H9 (cell line): ENCODE data around the gene KCND2. TPM values are rescaled to one million over a fixed set of nuclear protein-coding genes. Genes with fewer than 3 reads are reported as not detected.

Experiments used
- DNase-seq: peaks from one replicate; pipeline ENCODE4 v3.0.0-alpha.2; 2017
- H2AFZ ChIP-seq: one replicate; pipeline ENCODE4 v1.6.1; 2013; ENCODE audit warnings: mild to moderate bottlenecking, low read length, control low read depth, moderate library complexity
- H2AK5ac ChIP-seq: 2 replicates; pipeline ENCODE4 v1.6.1; 2013; ENCODE audit warnings: low read length, control low read depth, mixed read lengths; ENCODE audit not compliant: insufficient read length
- H2BK120ac ChIP-seq: one replicate; pipeline ENCODE4 v1.6.1; 2013; ENCODE audit warnings: low read depth, mild to moderate bottlenecking, low read length, control low read depth, inconsistent platforms; ENCODE audit not compliant: poor library complexity, severe bottlenecking
- H2BK12ac ChIP-seq: 2 replicates; pipeline ENCODE4 v1.6.1; 2013; ENCODE audit warnings: low read length, control low read depth, mixed read lengths, low read depth; ENCODE audit not compliant: insufficient read length
- H2BK15ac ChIP-seq: 2 replicates; pipeline ENCODE4 v1.6.1; 2013; ENCODE audit warnings: low read depth, low read length, control low read depth
- H2BK20ac ChIP-seq: one replicate; pipeline ENCODE4 v1.6.1; 2013; ENCODE audit warnings: low read depth, mild to moderate bottlenecking, low read length, control low read depth, inconsistent platforms; ENCODE audit not compliant: poor library complexity, severe bottlenecking
- H2BK5ac ChIP-seq: 2 replicates; pipeline ENCODE4 v1.6.1; 2013; ENCODE audit warnings: low read length, control low read depth, mixed read lengths; ENCODE audit not compliant: insufficient read length
- H3K14ac ChIP-seq: 2 replicates; pipeline ENCODE4 v1.6.1; 2013; ENCODE audit warnings: low read length, control low read depth; ENCODE audit not compliant: insufficient read depth
- H3K18ac ChIP-seq: 2 replicates; pipeline ENCODE4 v1.6.1; 2013; ENCODE audit warnings: low read depth, mild to moderate bottlenecking, mixed read lengths, low read length, control low read depth; ENCODE audit not compliant: insufficient read length
- H3K23ac ChIP-seq: 2 replicates; pipeline ENCODE4 v1.6.1; 2013; ENCODE audit warnings: low read length, control low read depth, mixed read lengths, low read depth; ENCODE audit not compliant: insufficient read length
- H3K23me2 ChIP-seq: 2 replicates; pipeline ENCODE4 v1.6.1; 2013; ENCODE audit warnings: low read depth, mild to moderate bottlenecking, mixed read lengths, low read length, control low read depth; ENCODE audit not compliant: insufficient read length, poor library complexity, severe bottlenecking
- H3K27ac ChIP-seq: 2 replicates; pipeline ENCODE4 v1.5.1; 2013; ENCODE audit warnings: low read length, control low read depth, mixed read lengths, low read depth; ENCODE audit not compliant: insufficient read length
- H3K27me3 ChIP-seq: 2 replicates; pipeline ENCODE4 v1.6.1; 2013; ENCODE audit warnings: low read length, control low read depth, inconsistent platforms; ENCODE audit not compliant: insufficient read depth
- H3K4ac ChIP-seq: 2 replicates; pipeline ENCODE4 v1.6.1; 2013; ENCODE audit warnings: low read depth, mild to moderate bottlenecking, control low read depth, inconsistent platforms, low read length, moderate library complexity
- H3K4me1 ChIP-seq: 2 replicates; pipeline ENCODE4 v1.6.1; 2013; ENCODE audit warnings: low read length, control low read depth, inconsistent platforms; ENCODE audit not compliant: insufficient read depth
- H3K4me2 ChIP-seq: 2 replicates; pipeline ENCODE4 v1.6.1; 2013; ENCODE audit warnings: low read length, control low read depth, mixed read lengths; ENCODE audit not compliant: insufficient read length, insufficient read depth
- H3K56ac ChIP-seq: 2 replicates; pipeline ENCODE4 v1.6.1; 2013; ENCODE audit warnings: low read depth, mild to moderate bottlenecking, mixed read lengths, low read length, control low read depth; ENCODE audit not compliant: insufficient read length
- H3K79me1 ChIP-seq: 2 replicates; pipeline ENCODE4 v1.6.1; 2013; ENCODE audit warnings: low read depth, mild to moderate bottlenecking, moderate library complexity, low read length, control low read depth, inconsistent platforms; ENCODE audit not compliant: insufficient read depth, poor library complexity, severe bottlenecking
- H3K79me2 ChIP-seq: 2 replicates; pipeline ENCODE4 v1.6.1; 2013; ENCODE audit warnings: low read length, control low read depth, inconsistent platforms; ENCODE audit not compliant: insufficient read depth
- H3K9ac ChIP-seq: 2 replicates; pipeline ENCODE4 v1.6.1; 2013; ENCODE audit warnings: low read length, control low read depth, mixed read lengths; ENCODE audit not compliant: insufficient read length; ENCODE audit errors: extremely low read depth
- H3K9me3 ChIP-seq: one replicate; pipeline ENCODE4 v1.6.1; 2013; ENCODE audit warnings: low read depth, low read length, inconsistent platforms; ENCODE audit not compliant: control insufficient read depth
- H3T11ph ChIP-seq: one replicate; pipeline ENCODE4 v1.6.1; 2013; ENCODE audit warnings: mild to moderate bottlenecking, low read length, control low read depth, inconsistent platforms
- H4K20me1 ChIP-seq: one replicate; pipeline ENCODE4 v1.6.1; 2013; ENCODE audit not compliant: control insufficient read depth, insufficient read length, insufficient read depth
- H4K5ac ChIP-seq: 2 replicates; pipeline ENCODE4 v1.6.1; 2013; ENCODE audit warnings: low read depth, mild to moderate bottlenecking, mixed read lengths, low read length, control low read depth; ENCODE audit not compliant: insufficient read length
- H4K8ac ChIP-seq: replicated peaks from 2 replicates; pipeline ENCODE4 v1.6.1; 2013; ENCODE audit warnings: low read length, control low read depth, mixed read lengths, low read depth; ENCODE audit not compliant: insufficient read length
- H4K91ac ChIP-seq: 2 replicates; pipeline ENCODE4 v1.6.1; 2013; ENCODE audit warnings: low read depth, mild to moderate bottlenecking, moderate library complexity, mixed read lengths, low read length, control low read depth; ENCODE audit not compliant: insufficient read length
- H3K27ac Mint-ChIP-seq, 3 experiments: 2 replicates in 2 of 3; 3 replicates in 1 of 3; pipeline ENCODE4 v1.8.0; 2020 to 2021; ENCODE audit warnings: mixed read lengths in 3 of 3, mild to moderate bottlenecking in 1 of 3, moderate library complexity in 1 of 3
- H3K27me3 Mint-ChIP-seq: 2 replicates; pipeline ENCODE4 v1.8.0; 2021; ENCODE audit warnings: low read depth, mild to moderate bottlenecking, moderate library complexity, mixed read lengths
- H3K36me3 Mint-ChIP-seq, 3 experiments: 2 replicates in 2 of 3; 3 replicates in 1 of 3; pipeline ENCODE4 v1.8.0; 2020 to 2021; ENCODE audit warnings: low read depth in 3 of 3, mixed read lengths in 3 of 3; ENCODE audit not compliant: insufficient read depth in 1 of 3
- H3K4me1 Mint-ChIP-seq, 2 experiments: 2 replicates each; pipeline ENCODE4 v1.8.0; 2020; ENCODE audit warnings: mixed read lengths in 2 of 2
- H3K4me3 Mint-ChIP-seq, 2 experiments: 2 replicates in 1 of 2; 3 replicates in 1 of 2; pipeline ENCODE4 v1.8.0; 2020 to 2021; ENCODE audit warnings: mild to moderate bottlenecking in 2 of 2, mixed read lengths in 2 of 2, moderate library complexity in 1 of 2
- H3K9me3 Mint-ChIP-seq, 2 experiments: 2 replicates in 1 of 2; 3 replicates in 1 of 2; pipeline ENCODE4 v1.8.0; 2020; ENCODE audit warnings: mild to moderate bottlenecking in 2 of 2, mixed read lengths in 2 of 2, moderate library complexity in 1 of 2
- CTCF ChIP-seq: fragments of 200-600 bp; sonication (generic); conservative IDR thresholded peaks from 3 replicates; pipeline ENCODE4 v1.8.0; 2021; ENCODE audit warnings: antibody characterized with exemption, mild to moderate bottlenecking
- WGBS: extraction: QIAGEN DNeasy Blood & Tissue Kit; methylation state at CpG from one replicate; pipeline ENCODE4 v1.1.7; 2013; ENCODE audit warnings: missing lambda C conversion rate, low lambda C conversion rate, mixed read lengths; ENCODE audit not compliant: insufficient read length; ENCODE audit errors: extremely low coverage; 5-methylcytosine and 5-hydroxymethylcytosine counted together
- total RNA-seq: library from RNA; stranded (reverse); gene quantifications from 2 replicates; pipeline ENCODE4 v1.2.1, GENCODE V29; 2021

Gene KCND2
- total RNA-seq, 1 experiment from 2014 or later = 6.4 TPM

DNA sequence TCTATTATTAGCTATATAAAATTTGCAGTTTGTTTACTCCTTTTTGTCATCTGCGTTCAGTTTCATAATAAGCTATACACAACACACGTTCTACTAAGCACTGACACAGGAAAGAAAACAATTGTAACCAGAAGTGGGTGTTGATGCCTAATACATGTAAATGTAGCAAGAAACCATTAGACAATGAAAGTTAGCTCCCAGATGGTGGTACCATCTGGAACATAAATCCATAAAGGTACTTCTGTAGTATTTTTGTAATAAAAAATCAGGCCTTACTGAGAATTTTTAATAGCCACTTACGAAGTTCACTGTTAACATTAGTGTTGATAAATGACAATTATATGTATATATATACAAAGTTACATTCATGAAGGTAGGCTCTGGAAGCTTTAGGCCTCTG, 194.7 kb downstream of the KCND2 start:
- H2AFZ ChIP-seq = no peak overlapping the region
- no peak overlapping the region for H3K56ac ChIP-seq
- no peaks in the 10 kb centered on the region for H3K79me2 ChIP-seq
- H4K8ac ChIP-seq = no peak overlapping the region
- no peak overlapping the region for H4K5ac ChIP-seq
- no peaks in the 10 kb centered on the region for H3K23me2 ChIP-seq
- no peak overlapping the region for H3T11ph ChIP-seq
- no peak overlapping the region for H2BK15ac ChIP-seq
- no peak overlapping the region for H3K14ac ChIP-seq
- no peak overlapping the region for H3K27ac Mint-ChIP-seq
- WGBS = no CpG with 5 or more reads among the region's 3 CpGs
- no peak overlapping the region for H3K4me2 ChIP-seq
- H3K4me1 ChIP-seq = no peaks in the 10 kb centered on the region
- no peak overlapping the region for H3K9ac ChIP-seq
- no peak overlapping the region for H4K91ac ChIP-seq
- no peaks in the 10 kb centered on the region for H4K20me1 ChIP-seq
- H3K4me1 Mint-ChIP-seq = peaks cover 4 to 9% of the 10 kb centered on the region in 2 experiments; a peak in 2 of 4 replicates
- no peak overlapping the region for H3K18ac ChIP-seq
- H3K9me3 Mint-ChIP-seq = no peaks in the 10 kb centered on the region
- no peaks in the 10 kb centered on the region for H3K9me3 ChIP-seq
- H2BK5ac ChIP-seq = no peak overlapping the region
- no peaks in the 10 kb centered on the region; the same call in 1 of the 2 replicates for H3K27me3 Mint-ChIP-seq
- H2AK5ac ChIP-seq = no peak overlapping the region
- no peaks in the 10 kb centered on the region for H3K27me3 ChIP-seq
- no peak for TF ChIP-seq CTCF
- no peak overlapping the region for H2BK120ac ChIP-seq
- no peak overlapping the region for H3K4me3 Mint-ChIP-seq
- H2BK12ac ChIP-seq = no peak overlapping the region
- no peak overlapping the region for H3K23ac ChIP-seq
- no peaks in the 10 kb centered on the region for H3K79me1 ChIP-seq
- H3K36me3 Mint-ChIP-seq = no peaks in the 10 kb centered on the region; a peak in 3 of 7 replicates
- no peak overlapping the region for H2BK20ac ChIP-seq
- H3K27ac ChIP-seq = no peak overlapping the region
- H3K4ac ChIP-seq = no peak overlapping the region
- no peak for DNase-seq
